Fibroblast of upper back skin (primary cell): ENCODE results near the gene TTC4.

Source experiments
- DNase-seq: peaks from one replicate; pipeline ENCODE4 v3.0.0-alpha.2; 2013

Gene TTC4

GRCh38 chr1:54705153-54705552, 10.5 kb upstream of the TTC4 start:
- no peak for DNase-seq

- DNase-seq, result no peak
Measured at GRCh38 chr1:54706419-54706818, 9.2 kb upstream of the TTC4 start.

- no peak for DNase-seq
Measured at GRCh38 chr1:54708385-54708784, 7.3 kb upstream of the TTC4 start.

GRCh38 chr1:54709547-54710292, 5.9 kb upstream of the TTC4 start:
- DNase-seq, result no peak

GRCh38 chr1:54710434-54710833, 5.2 kb upstream of the TTC4 start:
- peak; percentile 6 for DNase-seq

GRCh38 chr1:54710841-54711240, 4.8 kb upstream of the TTC4 start:
- no peak for DNase-seq

GRCh38 chr1:54711536-54711935, 4.1 kb upstream of the TTC4 start:
- DNase-seq, result no peak

GRCh38 chr1:54714881-54715492, 674 bp upstream of the TTC4 start:
- no peak for DNase-seq

GRCh38 chr1:54716299-54717047, 812 bp downstream of the TTC4 start:
- peak; percentile 49 for DNase-seq

- DNase-seq, result no peak
Measured at GRCh38 chr1:54721719-54722118, 6.1 kb downstream of the TTC4 start.

GRCh38 chr1:54723985-54724384, 8.3 kb downstream of the TTC4 start:
- DNase-seq, result no peak

GRCh38 chr1:54724771-54725170, 9.1 kb downstream of the TTC4 start:
- DNase-seq, result no peak

- no peak for DNase-seq
Measured at GRCh38 chr1:54728027-54728426, 12.4 kb downstream of the TTC4 start.

- no peak for DNase-seq
Measured at GRCh38 chr1:54736685-54737084, 21.0 kb downstream of the TTC4 start.

GRCh38 chr1:54738244-54738643, 22.6 kb downstream of the TTC4 start:
- no peak for DNase-seq

- no peak for DNase-seq
Measured at GRCh38 chr1:54741531-54741930, 25.9 kb downstream of the TTC4 start.

GRCh38 chr1:54742282-54742681, 26.6 kb downstream of the TTC4 start:
- peak; percentile 4 for DNase-seq

GRCh38 chr1:54743416-54744226, 28.0 kb downstream of the TTC4 start:
- DNase-seq, result no peak

GRCh38 chr1:54744696-54745095, 29.0 kb downstream of the TTC4 start:
- DNase-seq, result no peak

- DNase-seq, result no peak
Measured at GRCh38 chr1:54745274-54745673, 29.6 kb downstream of the TTC4 start.

- no peak for DNase-seq
Measured at GRCh38 chr1:54745864-54746263, 30.2 kb downstream of the TTC4 start.

GRCh38 chr1:54748094-54748835, 32.6 kb downstream of the TTC4 start:
- DNase-seq, result no peak
